Natural killer cell (primary cell): ENCODE data around the gene FAM228A. TPM values are rescaled to one million over a fixed set of nuclear protein-coding genes. Genes with fewer than 3 reads are reported as not detected.

Experiments used
- ATAC-seq, 3 donors: fragments of 150-1000 bp in 2 of 3; fragments of 200-7000 bp in 1 of 3; cut with Tn5 transposase; 1 replicate in 1 of 3; 2 replicates in 2 of 3; pipeline ENCODE4 v1.10.0; 2021; ENCODE audit warnings: mild to moderate bottlenecking in 2 of 3, moderate library complexity in 2 of 3
- DNase-seq, 2 donors: peaks; one replicate each; pipeline versions ENCODE4 v3.0.0 to v3.0.0-alpha.2; 2013 to 2021; ENCODE audit warnings: mixed read lengths in 1 of 2
- H3K27ac ChIP-seq: one replicate; pipeline ENCODE4 v1.5.1; 2013; ENCODE audit warnings: mild to moderate bottlenecking, low read length
- H3K27me3 ChIP-seq: one replicate; pipeline ENCODE4 v1.6.1; 2013; ENCODE audit warnings: low read length; ENCODE audit not compliant: control insufficient read depth, insufficient read depth
- H3K36me3 ChIP-seq: one replicate; pipeline ENCODE4 v1.6.1; 2013; ENCODE audit warnings: low read length; ENCODE audit not compliant: control insufficient read depth, insufficient read depth
- H3K4me1 ChIP-seq: one replicate; pipeline ENCODE4 v1.6.1; 2013; ENCODE audit warnings: low read length; ENCODE audit not compliant: control insufficient read depth, insufficient read depth
- H3K4me3 ChIP-seq: one replicate; pipeline ENCODE4 v1.5.1; 2013; ENCODE audit warnings: low read length
- H3K9me3 ChIP-seq: one replicate; pipeline ENCODE4 v1.6.1; 2013; ENCODE audit warnings: low read length; ENCODE audit not compliant: control insufficient read depth, insufficient read depth
- H3K27ac Mint-ChIP-seq, 2 donors: one replicate each; pipeline ENCODE4 v1.8.0; 2022; ENCODE audit warnings: mild to moderate bottlenecking in 2 of 2, mixed read lengths in 2 of 2, moderate library complexity in 1 of 2
- H3K27me3 Mint-ChIP-seq, 2 donors: one replicate each; pipeline ENCODE4 v1.8.0; 2022; ENCODE audit warnings: low read depth in 2 of 2, mixed read lengths in 2 of 2
- H3K36me3 Mint-ChIP-seq: one replicate; pipeline ENCODE4 v1.8.0; 2022; ENCODE audit warnings: mixed read lengths
- H3K4me1 Mint-ChIP-seq, 2 donors: one replicate each; pipeline ENCODE4 v1.8.0; 2022; ENCODE audit warnings: mixed read lengths in 2 of 2
- H3K4me3 Mint-ChIP-seq: one replicate; pipeline ENCODE4 v1.8.0; 2022; ENCODE audit warnings: mild to moderate bottlenecking, moderate library complexity, mixed read lengths
- H3K9me3 Mint-ChIP-seq, 2 donors: one replicate each; pipeline ENCODE4 v1.8.0; 2022; ENCODE audit warnings: mixed read lengths in 2 of 2
- WGBS: methylation state at CpG from one replicate; pipeline ENCODE4 v1.1.7; 2013; ENCODE audit warnings: missing lambda C conversion rate; ENCODE audit not compliant: insufficient coverage; 5-methylcytosine and 5-hydroxymethylcytosine counted together
- intact Hi-C: fragments of 100-400 bp; cut with micrococcal nuclease; formaldehyde crosslinking; loops from one replicate; pipeline ENCODE4 v1.14.2; 2022
- total RNA-seq, 4 donors: library from RNA; stranded (reverse); fragments of 120-200 nt in 1 of 4; gene quantifications; one replicate each; pipeline versions ENCODE4 v1.2.3 to v1.2.4, GENCODE V29; 2013 to 2022
- TF ChIP-seq, protein P1 (sequence below): fragments of 200-600 bp; IDR thresholded peaks from one replicate; pipeline ENCODE4 v1.8.0; 2022; ENCODE audit warnings: antibody characterized with exemption

Gene FAM228A
- total RNA-seq, 3 donors from 2014 or later (not counting 1 experiment from before 2014, with no cell fraction given) = 0.34 to 0.82 TPM; not detected in 1

DNA sequence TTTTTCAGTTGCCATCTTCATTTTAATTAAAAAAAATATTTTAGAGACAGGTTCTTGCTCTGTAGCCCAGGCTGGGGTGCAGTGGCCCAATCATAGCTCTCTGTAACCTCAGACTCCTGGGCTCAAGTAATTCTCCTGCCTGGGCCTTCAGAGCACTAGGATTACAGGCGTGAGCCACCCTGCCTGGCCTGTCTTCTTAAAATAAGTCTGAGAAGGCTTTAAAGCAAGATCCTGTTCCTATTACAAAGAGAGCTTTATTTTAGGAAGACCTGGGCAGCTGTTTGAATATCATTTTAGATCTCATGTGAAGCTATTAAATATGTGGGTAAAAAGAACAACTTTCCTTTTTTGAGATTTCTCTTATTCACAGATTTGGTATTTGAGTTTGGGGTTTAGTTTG, 1.5 kb downstream of the FAM228A start:
- WGBS = 95% methylated on average over 1 of the region's 1 CpG
- no peak for DNase-seq
- no peak overlapping the region for H3K27ac Mint-ChIP-seq
- no peaks in the 10 kb centered on the region for H3K36me3 Mint-ChIP-seq
- Histone ChIP-seq H3K4me1 (no peaks in the 10 kb centered on the region), H3K4me3 (no peak overlapping the region), H3K36me3 (no peaks in the 10 kb centered on the region), H3K9me3 (no peaks in the 10 kb centered on the region), H3K27ac (no peak overlapping the region), H3K27me3 (no peaks in the 10 kb centered on the region)
- no peaks in the 10 kb centered on the region for H3K9me3 Mint-ChIP-seq
- H3K4me1 Mint-ChIP-seq = peaks cover 0 to 5% of the 10 kb centered on the region in 2 donors
- no peak for ATAC-seq
- intact Hi-C loops = no loop called here
- peaks cover 6 to 12% of the 10 kb centered on the region in 2 donors for H3K27me3 Mint-ChIP-seq
- H3K4me3 Mint-ChIP-seq = no peak overlapping the region
- TF ChIP-seq, protein P1, sequence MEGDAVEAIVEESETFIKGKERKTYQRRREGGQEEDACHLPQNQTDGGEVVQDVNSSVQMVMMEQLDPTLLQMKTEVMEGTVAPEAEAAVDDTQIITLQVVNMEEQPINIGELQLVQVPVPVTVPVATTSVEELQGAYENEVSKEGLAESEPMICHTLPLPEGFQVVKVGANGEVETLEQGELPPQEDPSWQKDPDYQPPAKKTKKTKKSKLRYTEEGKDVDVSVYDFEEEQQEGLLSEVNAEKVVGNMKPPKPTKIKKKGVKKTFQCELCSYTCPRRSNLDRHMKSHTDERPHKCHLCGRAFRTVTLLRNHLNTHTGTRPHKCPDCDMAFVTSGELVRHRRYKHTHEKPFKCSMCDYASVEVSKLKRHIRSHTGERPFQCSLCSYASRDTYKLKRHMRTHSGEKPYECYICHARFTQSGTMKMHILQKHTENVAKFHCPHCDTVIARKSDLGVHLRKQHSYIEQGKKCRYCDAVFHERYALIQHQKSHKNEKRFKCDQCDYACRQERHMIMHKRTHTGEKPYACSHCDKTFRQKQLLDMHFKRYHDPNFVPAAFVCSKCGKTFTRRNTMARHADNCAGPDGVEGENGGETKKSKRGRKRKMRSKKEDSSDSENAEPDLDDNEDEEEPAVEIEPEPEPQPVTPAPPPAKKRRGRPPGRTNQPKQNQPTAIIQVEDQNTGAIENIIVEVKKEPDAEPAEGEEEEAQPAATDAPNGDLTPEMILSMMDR = no peak

DNA sequence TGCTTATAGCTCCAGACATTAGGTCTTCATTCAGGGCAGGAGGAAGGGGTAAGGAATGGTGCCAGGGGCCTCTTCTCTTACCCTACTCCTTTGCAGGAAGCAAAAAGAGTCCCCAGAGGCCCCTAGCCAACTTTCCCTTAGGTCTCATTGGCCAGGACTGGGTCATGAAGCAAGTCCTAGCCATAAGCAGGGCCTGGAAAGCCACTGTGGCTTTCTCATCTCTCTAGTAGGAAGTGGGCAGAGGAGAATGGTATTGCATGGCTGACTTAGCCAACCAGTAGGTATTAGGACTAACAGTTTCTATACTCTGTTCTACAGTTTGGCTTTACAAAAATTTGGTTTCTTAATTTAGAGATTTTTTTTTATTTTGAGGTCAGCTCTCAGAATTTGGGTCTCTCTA, 4.8 kb downstream of the FAM228A start:
- intact Hi-C loops = no loop called here
- Histone ChIP-seq H3K9me3 (no peaks in the 10 kb centered on the region), H3K36me3 (no peaks in the 10 kb centered on the region), H3K4me3 (no peak overlapping the region), H3K4me1 (no peaks in the 10 kb centered on the region), H3K27me3 (no peaks in the 10 kb centered on the region), H3K27ac (no peak overlapping the region)
- TF ChIP-seq, protein P1 = no peak
- Mint-ChIP-seq H3K4me3 (no peak overlapping the region), H3K36me3 (no peaks in the 10 kb centered on the region), H3K27me3 (no peaks in the 10 kb centered on the region), H3K4me1 (peaks cover 0 to 5% of the 10 kb centered on the region in 2 donors), H3K27ac (no peak overlapping the region), H3K9me3 (no peaks in the 10 kb centered on the region)
- DNase-seq (no peak), ATAC-seq (no peak)

DNA sequence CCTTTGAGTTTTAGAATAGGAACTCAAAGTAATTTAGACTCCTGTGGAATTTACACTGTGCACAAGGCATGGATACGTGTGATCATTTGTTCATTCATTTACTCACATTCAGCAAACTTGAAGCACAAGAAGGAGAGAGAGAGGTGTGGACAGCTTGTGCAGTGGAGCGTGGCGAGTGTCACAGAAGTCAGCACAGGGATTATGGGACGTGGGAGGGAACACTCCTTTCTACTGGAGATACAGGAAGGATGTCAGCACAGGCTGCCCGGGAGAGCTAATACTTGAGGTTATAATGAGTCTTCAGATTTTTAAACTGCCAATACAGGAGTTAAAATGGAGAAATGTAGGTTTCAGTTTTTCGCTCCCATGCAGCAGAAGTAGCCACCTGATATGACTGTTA, 7.0 kb downstream of the FAM228A start:
- H3K27ac Mint-ChIP-seq = no peak overlapping the region
- H3K36me3 Mint-ChIP-seq = no peaks in the 10 kb centered on the region
- intact Hi-C loops = no loop called here
- no peaks in the 10 kb centered on the region for H3K27me3 ChIP-seq
- H3K27ac ChIP-seq = no peak overlapping the region
- no peak for ATAC-seq
- H3K4me3 Mint-ChIP-seq = no peak overlapping the region
- TF ChIP-seq, protein P1 = no peak
- H3K4me1 ChIP-seq = no peaks in the 10 kb centered on the region
- H3K27me3 Mint-ChIP-seq = no peaks in the 10 kb centered on the region
- H3K4me3 ChIP-seq = no peak overlapping the region
- no peak for DNase-seq
- H3K9me3 ChIP-seq = no peaks in the 10 kb centered on the region
- H3K36me3 ChIP-seq = no peaks in the 10 kb centered on the region
- H3K4me1 Mint-ChIP-seq = peaks cover 0 to 3% of the 10 kb centered on the region in 2 donors
- WGBS = 81% methylated on average over 6 of the region's 6 CpGs
- H3K9me3 Mint-ChIP-seq = no peaks in the 10 kb centered on the region

DNA sequence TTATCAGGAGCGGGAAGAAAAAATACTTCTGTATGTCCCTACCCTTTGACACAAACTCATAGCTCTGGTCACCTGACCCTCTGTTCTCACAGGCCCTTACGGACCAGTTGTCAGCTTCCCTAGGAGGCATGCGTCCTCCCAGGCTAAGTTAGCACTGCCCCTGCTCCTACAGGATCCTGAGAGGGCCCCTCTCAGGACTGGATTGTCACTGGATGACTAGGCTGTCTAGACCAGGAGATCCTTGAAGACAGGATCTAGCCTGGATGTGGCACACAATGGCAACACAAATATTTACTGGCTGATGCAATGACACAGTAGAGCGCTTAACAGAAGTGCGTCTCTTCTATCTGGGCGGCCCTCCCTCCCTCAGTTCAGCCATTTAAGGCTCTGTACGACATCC, 7.7 kb downstream of the FAM228A start:
- H3K36me3 ChIP-seq = no peaks in the 10 kb centered on the region
- no peaks in the 10 kb centered on the region for H3K27me3 ChIP-seq
- no peak overlapping the region for H3K27ac ChIP-seq
- intact Hi-C loops = no loop called here
- no peak overlapping the region for H3K4me3 ChIP-seq
- no peaks in the 10 kb centered on the region for H3K9me3 Mint-ChIP-seq
- H3K4me1 Mint-ChIP-seq = no peaks in the 10 kb centered on the region
- no peaks in the 10 kb centered on the region for H3K27me3 Mint-ChIP-seq
- TF ChIP-seq, protein P1 = no peak
- H3K4me1 ChIP-seq = no peaks in the 10 kb centered on the region
- no peak overlapping the region for H3K4me3 Mint-ChIP-seq
- no peaks in the 10 kb centered on the region for H3K36me3 Mint-ChIP-seq
- H3K27ac Mint-ChIP-seq = no peak overlapping the region
- no peaks in the 10 kb centered on the region for H3K9me3 ChIP-seq
- 96% methylated on average over 7 of the region's 7 CpGs for WGBS
- DNase-seq (no peak), ATAC-seq (no peak)
